ENCODE results near the gene ORC5.

DNA sequence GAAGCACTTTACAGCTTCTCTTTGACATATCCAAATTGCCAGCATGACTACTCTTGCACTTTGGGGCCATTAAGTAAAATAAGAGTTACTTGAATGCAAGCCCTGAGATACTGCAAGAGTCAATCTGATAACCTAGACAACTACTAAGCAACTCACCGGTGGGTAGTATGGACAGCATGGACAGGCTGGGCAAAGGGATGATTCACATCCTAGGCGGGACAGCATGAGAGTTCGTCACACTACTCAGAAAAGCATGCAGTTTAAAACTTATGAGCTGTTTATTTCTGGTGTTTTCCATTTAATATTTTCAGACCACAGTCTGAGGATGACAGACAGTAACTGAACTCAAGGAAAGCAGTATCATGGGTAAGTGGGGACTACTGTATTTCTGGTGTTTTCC is 84.0 kb downstream of the ORC5 start:
- TF ChIP-seq, protein P1, sequence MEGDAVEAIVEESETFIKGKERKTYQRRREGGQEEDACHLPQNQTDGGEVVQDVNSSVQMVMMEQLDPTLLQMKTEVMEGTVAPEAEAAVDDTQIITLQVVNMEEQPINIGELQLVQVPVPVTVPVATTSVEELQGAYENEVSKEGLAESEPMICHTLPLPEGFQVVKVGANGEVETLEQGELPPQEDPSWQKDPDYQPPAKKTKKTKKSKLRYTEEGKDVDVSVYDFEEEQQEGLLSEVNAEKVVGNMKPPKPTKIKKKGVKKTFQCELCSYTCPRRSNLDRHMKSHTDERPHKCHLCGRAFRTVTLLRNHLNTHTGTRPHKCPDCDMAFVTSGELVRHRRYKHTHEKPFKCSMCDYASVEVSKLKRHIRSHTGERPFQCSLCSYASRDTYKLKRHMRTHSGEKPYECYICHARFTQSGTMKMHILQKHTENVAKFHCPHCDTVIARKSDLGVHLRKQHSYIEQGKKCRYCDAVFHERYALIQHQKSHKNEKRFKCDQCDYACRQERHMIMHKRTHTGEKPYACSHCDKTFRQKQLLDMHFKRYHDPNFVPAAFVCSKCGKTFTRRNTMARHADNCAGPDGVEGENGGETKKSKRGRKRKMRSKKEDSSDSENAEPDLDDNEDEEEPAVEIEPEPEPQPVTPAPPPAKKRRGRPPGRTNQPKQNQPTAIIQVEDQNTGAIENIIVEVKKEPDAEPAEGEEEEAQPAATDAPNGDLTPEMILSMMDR (IDR thresholded peaks at IDR 0.05): no peak
- no peak for TF ChIP-seq POLR2A (IDR thresholded peaks at IDR 0.05)

Measured in thyroid gland (tissue), 4 donors.